Measurements from ENCODE around the gene EIF2B5.
A peak's percentile ranks its signal among the peaks of the same experiment; 100 is the strongest.
"Not testable (repeated sequence)": the region's sequence is repeated elsewhere in the genome, so short reads cannot be mapped to it uniquely, and the experiment has no call there.

EIF2B5 gene

DNA sequence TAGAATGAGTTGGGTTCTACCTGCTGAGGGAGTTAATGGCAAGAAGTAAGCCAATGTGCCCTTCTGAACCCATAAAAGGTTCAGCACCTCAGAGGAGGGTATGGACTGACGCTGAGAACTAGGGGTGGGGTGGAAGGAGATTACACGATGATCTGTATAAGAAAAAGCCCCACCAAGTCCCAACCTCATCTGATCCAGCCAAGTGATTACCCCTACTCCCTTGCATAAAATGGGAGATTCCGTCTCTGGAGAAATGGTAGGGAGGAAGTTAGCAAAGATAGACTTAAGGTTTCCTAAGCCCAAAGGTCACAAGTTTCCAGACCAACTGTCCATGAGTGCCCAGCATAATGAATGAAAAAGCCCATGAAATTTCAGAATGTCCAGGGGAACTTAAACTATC, 12.9 kb downstream of the EIF2B5 start:
- DNase-seq: no peak

DNA sequence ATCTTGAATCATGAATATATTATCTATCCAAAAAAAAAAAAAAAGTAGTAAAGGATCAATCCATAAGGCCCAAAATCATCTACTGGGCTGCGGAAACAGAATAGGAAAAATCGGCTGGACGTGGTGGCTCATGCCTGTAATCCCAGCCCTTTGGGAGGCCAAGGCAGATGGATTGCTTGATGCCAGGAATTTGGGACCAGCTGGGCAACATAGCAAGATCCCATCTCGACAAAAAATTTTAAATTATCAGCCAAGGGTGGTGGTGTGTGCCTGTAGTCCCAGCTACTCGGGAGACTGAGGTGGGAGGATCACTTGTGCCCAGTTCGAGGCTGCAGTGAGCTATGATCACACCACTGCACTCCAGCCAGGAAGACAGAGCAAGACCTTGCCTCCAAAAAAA, 14.0 kb downstream of the EIF2B5 start:
- no peak for DNase-seq

DNA sequence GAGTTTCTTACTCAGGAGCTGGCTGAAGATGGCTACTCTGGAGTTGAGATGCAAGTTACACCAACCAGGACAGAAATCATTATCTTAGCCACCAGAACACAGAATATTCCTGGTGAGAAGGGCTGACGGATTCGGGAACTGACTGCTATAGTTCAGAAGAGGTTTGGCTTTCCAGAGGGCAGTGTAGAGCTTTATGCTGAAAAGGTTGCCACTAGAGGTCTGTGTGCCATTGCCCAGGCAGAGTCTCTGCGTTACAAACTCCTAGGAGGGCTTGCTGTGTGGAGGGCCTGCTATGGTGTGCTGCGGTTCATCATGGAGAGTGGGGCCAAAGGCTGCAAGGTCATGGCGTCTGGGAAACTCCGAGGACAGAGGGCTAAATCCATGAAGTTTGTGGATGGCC, 14.6 kb downstream of the EIF2B5 start:
- DNase-seq: not testable (repeated sequence)

- peak; percentile 46 for DNase-seq
These were observed 19.9 kb downstream of the EIF2B5 start, which contains the start of gene DVL3 for GRCh38 chr3:184154885-184155643. DVL3 (plus strand) TSS chr3:184155377; CDS start chr3:184155636, 259 bp downstream.

DNA sequence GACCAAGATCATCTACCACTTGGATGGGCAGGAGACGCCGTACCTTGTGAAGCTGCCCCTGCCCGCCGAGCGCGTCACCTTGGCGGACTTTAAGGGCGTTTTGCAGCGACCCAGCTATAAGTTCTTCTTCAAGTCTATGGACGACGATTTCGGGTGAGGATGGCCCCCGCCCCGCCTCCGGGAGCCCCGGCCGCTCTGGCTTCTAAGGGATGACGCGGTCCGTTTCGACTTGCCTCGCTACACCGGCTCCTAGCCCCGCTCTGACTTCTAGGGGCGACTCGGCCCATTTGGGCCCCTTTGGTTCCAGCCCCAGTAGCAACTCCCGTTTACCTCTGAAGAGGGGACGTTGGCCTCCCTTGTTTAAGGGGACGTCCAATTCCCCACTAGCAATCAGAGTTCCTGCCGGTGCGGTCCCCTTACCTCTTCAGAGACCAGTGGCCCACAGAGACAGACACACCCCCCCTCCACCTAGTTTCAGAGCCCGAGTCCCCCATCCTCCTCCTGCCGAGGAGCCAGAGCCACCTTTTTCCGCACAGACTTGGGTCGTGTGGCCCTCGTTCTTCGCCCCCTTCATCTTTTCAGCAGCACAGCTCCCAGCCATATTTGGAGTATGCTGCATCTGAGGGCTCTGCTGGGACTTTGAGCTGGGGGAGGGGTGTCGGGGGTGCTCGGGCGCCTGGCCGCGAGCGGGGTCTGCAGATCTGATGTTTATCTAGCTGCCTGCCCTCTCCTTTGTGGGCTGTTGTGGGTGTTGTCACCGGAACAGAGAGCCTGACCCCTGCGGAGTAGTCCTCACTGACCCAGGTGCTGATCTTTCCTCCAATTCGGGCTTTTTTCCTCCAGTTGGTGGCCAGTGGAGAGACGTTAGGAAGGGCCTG, 20.7 kb downstream of the EIF2B5 start:
- DNase-seq: no peak

GRCh38 chr3:184156522-184156955, 21.4 kb downstream of the EIF2B5 start:
- no peak for DNase-seq

GRCh38 chr3:184157206-184157605, 22.0 kb downstream of the EIF2B5 start:
- DNase-seq: no peak

DNA sequence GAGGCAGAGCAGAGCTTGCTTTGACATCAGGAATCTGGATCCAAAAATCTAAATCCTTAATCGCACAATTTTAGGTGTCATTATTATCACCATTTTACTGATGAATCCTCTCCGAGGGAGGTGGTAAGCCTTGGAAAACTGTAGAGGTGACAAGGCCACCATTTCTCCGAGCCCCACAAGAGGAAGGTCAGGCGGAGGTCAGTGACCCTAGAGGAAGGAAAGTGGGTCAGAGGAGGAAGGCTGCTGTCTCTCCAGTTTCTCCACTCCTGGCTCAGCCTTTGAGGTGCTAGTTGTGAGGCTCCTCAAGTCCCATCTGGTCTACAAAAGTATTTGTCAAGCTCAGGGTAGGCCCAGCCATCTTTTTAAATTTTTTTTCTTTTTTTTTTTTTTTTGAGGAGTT, 23.2 kb downstream of the EIF2B5 start:
- no peak for DNase-seq

DNA sequence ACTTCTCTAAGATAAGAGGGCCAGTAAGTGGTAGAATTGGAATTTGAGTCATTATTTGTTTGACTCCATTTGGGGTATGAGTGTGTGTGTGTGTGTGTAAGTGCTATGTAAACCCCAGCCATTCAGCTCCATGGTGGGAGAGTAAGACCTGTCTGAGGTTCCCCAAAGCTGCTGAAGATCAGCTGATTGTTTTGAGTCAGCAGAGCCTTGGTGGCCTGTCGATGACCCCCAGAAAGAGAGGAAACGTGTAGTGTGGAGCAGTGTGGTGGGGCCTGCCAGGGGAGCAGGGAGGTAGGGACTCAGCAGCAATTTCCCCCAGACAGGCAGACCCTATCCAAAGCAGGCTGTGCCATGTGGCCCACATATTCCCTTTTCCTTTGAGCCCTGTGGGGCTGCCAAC, 25.3 kb downstream of the EIF2B5 start:
- DNase-seq: no peak

DNA sequence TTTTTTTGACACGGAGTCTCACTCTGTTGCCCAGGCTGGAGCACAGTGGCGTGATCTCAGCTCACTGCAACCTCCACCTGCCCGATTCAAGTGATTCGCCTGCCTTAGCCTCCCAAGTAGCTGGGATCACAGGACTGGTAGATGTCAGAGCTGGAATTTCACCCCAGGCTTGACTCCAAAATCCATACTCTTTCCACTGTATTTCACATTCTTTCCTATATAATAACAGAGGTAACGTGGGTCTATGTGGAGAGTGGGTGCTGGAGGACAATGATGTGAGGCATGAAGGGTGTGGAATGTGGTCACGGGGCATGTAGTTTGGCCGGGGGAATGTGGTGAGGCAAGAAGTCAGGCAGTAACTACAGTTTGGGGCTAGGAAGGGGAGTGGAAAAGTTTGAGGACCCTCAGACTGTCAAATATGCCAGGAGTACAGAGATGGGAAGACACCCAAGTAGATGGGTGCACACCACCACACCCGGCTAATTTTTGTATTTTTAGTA, 27.5 kb downstream of the EIF2B5 start:
- DNase-seq: not testable (repeated sequence)

DNA sequence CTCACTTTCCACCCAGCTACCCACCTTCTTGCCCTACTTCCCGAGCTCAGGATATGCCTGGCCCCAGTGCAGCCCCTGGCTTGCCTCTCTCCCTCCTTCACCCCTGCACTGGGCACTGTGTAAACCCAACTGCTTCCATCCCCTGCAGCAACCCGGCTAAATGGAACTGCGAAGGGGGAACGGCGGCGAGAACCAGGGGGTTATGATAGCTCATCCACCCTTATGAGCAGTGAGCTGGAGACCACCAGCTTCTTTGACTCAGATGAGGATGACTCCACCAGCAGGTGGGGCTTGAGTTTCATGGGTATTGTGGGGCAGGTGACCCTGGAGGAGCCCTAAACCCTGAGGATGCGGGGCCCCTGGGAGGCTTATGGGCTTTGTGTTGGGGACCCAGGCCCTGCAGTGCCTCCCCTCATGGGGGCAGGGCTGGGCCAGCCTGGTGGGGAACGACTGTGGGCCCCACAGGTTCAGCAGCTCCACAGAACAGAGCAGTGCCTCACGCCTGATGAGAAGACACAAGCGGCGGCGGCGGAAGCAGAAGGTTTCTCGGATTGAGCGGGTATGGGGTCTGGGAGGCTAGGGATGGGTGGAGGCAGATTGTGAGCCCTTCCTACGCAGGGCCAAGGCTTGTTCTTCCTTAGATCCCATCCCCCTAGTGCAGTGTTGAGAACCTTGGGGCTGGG, 29.6 kb downstream of the EIF2B5 start:
- DNase-seq: no peak

- no peak for DNase-seq
These were observed 30.4 kb downstream of the EIF2B5 start for GRCh38 chr3:184165543-184165942.

DNA sequence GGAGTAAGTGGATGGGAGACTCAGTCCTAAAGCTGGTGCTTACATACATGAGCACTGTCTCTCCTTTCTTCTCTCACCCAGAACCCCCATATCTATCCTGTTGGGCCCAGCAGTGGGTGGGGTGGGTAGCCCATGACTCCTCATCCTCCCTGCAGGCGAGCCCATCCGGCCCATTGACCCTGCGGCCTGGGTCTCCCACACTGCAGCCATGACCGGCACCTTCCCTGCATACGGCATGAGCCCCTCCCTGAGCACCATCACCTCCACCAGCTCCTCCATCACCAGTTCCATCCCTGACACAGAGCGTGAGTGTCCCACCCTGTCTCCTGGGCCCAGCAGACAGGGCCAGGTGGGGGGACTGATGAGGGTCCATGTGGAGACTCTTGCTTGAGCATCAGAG, 31.5 kb downstream of the EIF2B5 start:
- no peak for DNase-seq

DNA sequence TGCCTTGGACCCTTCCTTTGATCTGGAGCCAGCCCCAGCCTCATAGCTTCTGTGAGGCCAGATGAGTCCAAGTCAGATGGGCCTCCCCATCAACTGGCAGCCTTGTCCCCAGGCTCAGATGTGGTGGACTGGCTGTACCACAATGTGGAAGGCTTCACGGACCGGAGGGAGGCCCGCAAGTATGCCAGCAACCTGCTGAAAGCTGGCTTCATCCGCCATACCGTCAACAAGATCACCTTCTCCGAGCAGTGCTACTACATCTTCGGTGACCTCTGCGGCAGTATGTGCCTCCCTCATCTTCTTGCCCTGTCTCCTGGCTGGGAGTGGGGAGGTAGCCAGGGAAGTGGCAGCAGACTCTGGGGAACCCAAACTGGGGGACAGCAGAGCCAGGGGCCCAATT, 32.6 kb downstream of the EIF2B5 start:
- no peak for DNase-seq

DNA sequence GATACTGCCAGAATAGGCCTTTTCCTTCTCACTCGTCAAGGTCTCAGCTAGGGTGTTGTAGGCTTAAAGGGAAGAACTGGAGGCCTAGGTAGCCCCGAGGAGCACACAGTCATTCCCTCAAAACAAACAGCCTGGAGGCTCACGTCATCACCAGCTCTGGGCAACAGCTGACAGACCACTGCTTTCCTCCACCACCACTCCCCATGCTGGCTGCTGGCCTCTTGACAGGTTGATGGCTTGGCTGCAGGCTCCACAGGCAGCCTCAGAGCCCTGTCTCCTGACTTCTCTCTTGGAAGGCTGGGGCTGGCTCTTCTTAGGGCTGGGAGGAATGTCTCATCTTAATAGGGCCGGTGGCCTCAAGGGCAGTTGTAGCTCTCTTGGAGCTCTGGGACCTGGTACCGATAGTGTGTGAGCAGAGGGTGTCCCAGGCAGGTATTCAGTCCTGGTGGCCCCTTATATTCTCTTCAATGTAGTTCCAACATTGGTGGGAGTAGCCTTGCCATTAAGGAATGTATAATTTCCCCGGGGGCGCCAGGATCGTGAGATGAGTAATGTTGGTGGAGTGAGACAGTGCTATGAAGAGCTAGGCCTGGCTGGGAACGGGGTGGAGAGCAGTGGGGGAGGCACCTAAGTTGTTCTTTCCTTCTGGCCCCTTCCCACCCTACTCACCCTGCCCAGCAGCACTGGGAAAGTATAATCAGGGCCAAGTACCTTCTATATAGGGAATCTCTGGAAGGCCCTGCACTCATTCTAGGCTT, 33.4 kb downstream of the EIF2B5 start:
- DNase-seq: no peak

GRCh38 chr3:184169896-184170875, 35.0 kb downstream of the EIF2B5 start:
- no peak for DNase-seq

GRCh38 chr3:184171562-184171961, 36.4 kb downstream of the EIF2B5 start:
- no peak for DNase-seq

GRCh38 chr3:184172681-184173373, 37.7 kb downstream of the EIF2B5 start:
- DNase-seq: no peak

DNA sequence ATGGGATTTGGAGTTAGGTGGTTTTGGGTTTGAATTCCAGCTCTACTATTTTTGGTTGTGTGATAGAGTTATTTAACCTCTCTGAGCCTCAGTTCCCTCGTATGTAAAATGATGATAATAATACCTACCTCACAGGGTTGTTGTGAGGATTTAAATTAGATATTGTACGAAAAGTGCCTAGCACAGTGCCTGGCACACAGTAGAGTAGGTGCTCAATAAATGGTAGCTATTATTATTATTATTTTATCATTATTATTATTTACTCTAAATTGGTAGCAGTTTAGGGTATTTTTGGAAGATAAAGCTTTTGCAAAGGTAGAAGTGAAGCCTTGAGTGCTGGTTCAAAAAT, 38.2 kb downstream of the EIF2B5 start:
- DNase-seq: no peak

DNA sequence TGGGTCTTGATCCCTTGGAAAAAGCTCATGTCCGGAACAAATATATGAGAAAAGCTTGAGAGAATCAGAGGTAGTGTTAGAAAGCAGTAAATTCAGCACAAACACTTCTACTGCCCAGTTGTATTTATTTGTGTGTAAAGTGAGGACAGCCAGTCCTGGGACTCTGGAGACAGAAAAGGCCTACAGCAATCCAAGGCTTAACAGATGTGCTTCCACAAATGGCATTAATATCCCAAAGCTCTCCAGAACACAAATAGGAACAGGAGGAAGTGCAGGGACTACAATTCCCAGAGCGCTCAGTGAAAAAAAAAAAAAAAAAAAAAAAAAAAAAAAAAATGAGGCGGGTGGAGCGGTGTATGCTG, 39.1 kb downstream of the EIF2B5 start:
- no peak for DNase-seq
